Coronary artery (tissue), 2 donors: ENCODE results near the gene LINC00632.
A peak's percentile ranks its signal among the peaks of the same experiment; 100 is the strongest.

Experiments
- DNase-seq: peaks from one replicate; pipeline ENCODE4 v3.0.0-alpha.2; 2017; ENCODE audit warnings: low spot score
- H3K27ac ChIP-seq, 2 donors: fragments of 200-600 bp; sonication (generic); one replicate each; pipeline ENCODE4 v1.5.1; 2016 to 2019
- H3K4me3 ChIP-seq: fragments of 200-600 bp; sonication (generic); 2 replicates; pipeline ENCODE4 v1.5.1; 2016; ENCODE audit warnings: mild to moderate bottlenecking, moderate library complexity
- TF ChIP-seq, protein P1 (sequence below): fragments of 200-600 bp; sonication (generic); IDR thresholded peaks from one replicate; pipeline ENCODE4 v1.5.1; 2019; ENCODE audit warnings: antibody characterized with exemption

LINC00632 gene

GRCh38 chrX:140701480-140701879 lies 8.1 kb upstream of the LINC00632 start:
- Histone ChIP-seq H3K4me3 (no peak overlapping the region), H3K27ac (no peak overlapping the region)
- TF ChIP-seq, protein P1, sequence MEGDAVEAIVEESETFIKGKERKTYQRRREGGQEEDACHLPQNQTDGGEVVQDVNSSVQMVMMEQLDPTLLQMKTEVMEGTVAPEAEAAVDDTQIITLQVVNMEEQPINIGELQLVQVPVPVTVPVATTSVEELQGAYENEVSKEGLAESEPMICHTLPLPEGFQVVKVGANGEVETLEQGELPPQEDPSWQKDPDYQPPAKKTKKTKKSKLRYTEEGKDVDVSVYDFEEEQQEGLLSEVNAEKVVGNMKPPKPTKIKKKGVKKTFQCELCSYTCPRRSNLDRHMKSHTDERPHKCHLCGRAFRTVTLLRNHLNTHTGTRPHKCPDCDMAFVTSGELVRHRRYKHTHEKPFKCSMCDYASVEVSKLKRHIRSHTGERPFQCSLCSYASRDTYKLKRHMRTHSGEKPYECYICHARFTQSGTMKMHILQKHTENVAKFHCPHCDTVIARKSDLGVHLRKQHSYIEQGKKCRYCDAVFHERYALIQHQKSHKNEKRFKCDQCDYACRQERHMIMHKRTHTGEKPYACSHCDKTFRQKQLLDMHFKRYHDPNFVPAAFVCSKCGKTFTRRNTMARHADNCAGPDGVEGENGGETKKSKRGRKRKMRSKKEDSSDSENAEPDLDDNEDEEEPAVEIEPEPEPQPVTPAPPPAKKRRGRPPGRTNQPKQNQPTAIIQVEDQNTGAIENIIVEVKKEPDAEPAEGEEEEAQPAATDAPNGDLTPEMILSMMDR, result no peak
- no peak for DNase-seq

DNA sequence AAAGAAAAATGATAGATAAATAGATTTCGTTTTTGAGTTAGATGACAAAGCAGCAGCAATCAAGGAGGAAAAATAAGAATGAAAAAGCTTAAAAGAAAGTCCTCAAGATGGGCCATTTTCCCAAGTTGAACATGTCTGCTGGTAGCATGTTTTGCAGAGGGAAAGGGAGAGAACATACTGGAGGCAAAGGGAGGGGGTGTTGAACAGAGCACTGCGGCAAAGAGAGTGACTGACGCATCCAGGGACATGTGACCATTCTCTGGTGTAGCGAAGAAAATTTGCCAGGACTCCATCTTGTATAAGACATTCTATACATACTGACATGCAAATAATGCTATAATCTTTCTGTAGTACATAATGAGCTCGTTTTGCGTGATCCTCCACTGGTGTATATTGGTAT lies 1.2 kb downstream of the LINC00632 start:
- H3K27ac ChIP-seq, result no peak overlapping the region
- H3K4me3 ChIP-seq, result peak overlapping the region; percentile 55
- no peak for DNase-seq
- TF ChIP-seq, protein P1, result no peak

GRCh38 chrX:140711894-140712293 lies 2.3 kb downstream of the LINC00632 start:
- no peak overlapping the region for H3K27ac ChIP-seq
- no peak for DNase-seq
- no peak overlapping the region for H3K4me3 ChIP-seq
- TF ChIP-seq, protein P1, result no peak

DNA sequence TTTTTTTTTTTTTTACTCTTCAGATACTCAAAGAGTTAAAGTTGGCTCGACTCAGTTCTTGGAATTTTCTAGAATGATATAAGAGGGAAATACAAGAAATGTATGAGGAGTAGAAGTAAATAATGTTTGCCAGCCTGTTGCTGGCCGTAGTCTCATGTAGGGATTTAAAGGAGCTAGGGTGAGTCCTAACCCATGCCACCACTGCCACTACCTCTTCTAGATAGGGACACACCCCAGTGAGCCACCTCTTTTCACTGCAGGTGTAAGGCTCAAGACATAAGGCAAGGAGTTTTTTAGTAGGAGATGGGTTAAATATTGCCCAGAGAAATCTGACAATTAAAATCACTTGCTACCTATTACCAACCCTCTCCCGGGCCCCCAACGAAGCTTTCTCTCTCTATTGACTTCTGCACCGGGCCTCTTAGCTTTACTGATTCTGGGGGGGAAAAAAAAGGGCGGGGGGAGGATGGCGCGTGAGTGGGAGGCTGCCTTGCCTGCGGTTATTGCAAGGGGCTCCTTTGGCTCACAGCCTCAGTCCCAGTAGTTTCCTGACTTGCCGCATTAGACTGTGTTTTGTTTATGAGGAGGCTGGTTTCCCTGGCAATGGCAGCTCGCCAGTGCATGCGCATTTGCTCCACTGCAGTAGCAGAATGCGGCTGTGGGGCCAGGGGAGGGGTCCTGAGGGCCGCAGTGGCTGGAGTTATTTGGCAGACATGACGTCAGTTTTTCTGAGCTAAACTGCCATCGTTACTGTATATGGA lies 3.0 kb downstream of the LINC00632 start:
- peak overlapping the region; percentile 60 for H3K4me3 ChIP-seq
- peak overlapping the region in 1 of 2 donors; percentile 69 for H3K27ac ChIP-seq
- DNase-seq, result peak; percentile 83
- TF ChIP-seq, protein P1, result no peak

DNA sequence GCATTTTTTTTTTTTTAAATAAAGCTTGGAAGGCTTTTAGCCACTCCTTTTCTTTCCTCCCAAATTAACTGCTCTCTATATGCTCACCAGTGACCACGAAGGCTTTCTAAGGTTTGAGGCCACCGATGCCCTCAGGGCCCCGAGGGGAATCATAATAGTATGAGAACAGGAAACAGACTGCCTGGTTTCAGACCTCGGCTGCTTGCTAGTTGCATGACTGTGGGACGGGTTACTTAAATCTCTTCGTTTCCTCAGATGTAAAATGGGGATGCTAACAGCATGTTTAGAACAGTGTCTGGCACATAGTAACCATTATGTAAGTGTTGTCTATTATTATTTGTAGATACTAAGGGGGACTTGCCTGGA lies 3.6 kb downstream of the LINC00632 start:
- no peak for DNase-seq
- Histone ChIP-seq H3K4me3 (peak overlapping the region; percentile 60), H3K27ac (peak overlapping the region in 1 of 2 donors; percentile 63)
- TF ChIP-seq, protein P1, result no peak

DNA sequence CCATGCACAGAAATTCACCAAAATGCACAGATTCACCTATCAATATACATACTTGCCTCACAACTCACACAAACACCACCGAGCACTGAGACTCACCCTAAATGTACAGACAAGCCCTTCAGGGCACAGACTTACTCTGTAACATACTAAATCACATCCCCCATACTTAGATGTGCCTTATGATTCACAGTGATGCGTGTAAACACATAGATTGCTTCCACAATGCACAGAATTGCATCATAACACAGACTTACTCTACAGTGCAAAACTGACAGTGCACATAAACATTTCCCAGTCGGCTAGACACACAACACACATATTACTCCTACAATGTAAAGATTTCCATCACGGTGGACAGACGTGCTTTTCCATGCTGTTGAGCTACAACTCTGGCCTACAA lies 6.2 kb downstream of the LINC00632 start:
- Histone ChIP-seq H3K4me3 (no peak overlapping the region), H3K27ac (no peak overlapping the region)
- DNase-seq, result no peak
- TF ChIP-seq, protein P1, result no peak

- H3K4me3 ChIP-seq, result no peak overlapping the region
- DNase-seq, result no peak
- no peak overlapping the region for H3K27ac ChIP-seq
- TF ChIP-seq, protein P1, result no peak
These were observed 13.7 kb downstream of the LINC00632 start for GRCh38 chrX:140723121-140723715.
